Suprapubic skin (tissue), 4 donors: ENCODE measurements around the gene RAB21. TPM values are rescaled to one million over a fixed set of nuclear protein-coding genes. Genes with fewer than 3 reads are reported as not detected.

Experiments used
- DNase-seq, 2 donors: peaks; one replicate each; pipeline ENCODE4 v3.0.0-alpha.2; 2019; ENCODE audit warnings: low spot score in 2 of 2
- H3K27ac ChIP-seq: fragments of 200-600 bp; sonication (generic); one replicate; pipeline ENCODE4 v1.5.1; 2019
- H3K27me3 ChIP-seq: fragments of 200-600 bp; sonication (generic); one replicate; pipeline ENCODE4 v1.5.1; 2019
- H3K36me3 ChIP-seq: fragments of 200-600 bp; sonication (generic); one replicate; pipeline ENCODE4 v1.5.1; 2019
- H3K4me1 ChIP-seq: fragments of 200-600 bp; sonication (generic); one replicate; pipeline ENCODE4 v1.5.1; 2019
- H3K4me3 ChIP-seq: fragments of 200-600 bp; sonication (generic); one replicate; pipeline ENCODE4 v1.5.1; 2019; ENCODE audit warnings: mild to moderate bottlenecking
- H3K9me3 ChIP-seq: fragments of 200-600 bp; sonication (generic); one replicate; pipeline ENCODE4 v1.5.1; 2019
- EP300 ChIP-seq: sonication (generic); formaldehyde crosslinking; IDR thresholded peaks from one replicate; pipeline ENCODE4 v1.6.1; 2017; ENCODE audit warnings: antibody characterized with exemption
- POLR2A ChIP-seq, 2 donors: fragments of 450-650 bp; IDR thresholded peaks; one replicate each; pipeline ENCODE4 v1.6.1; 2017; ENCODE audit warnings: antibody characterized with exemption in 2 of 2, mild to moderate bottlenecking in 2 of 2, moderate library complexity in 2 of 2
- POLR2AphosphoS5 ChIP-seq, 3 donors: sonication (generic); formaldehyde crosslinking; IDR thresholded peaks; one replicate each; pipeline ENCODE4 v1.6.1; 2017; ENCODE audit warnings: antibody characterized with exemption in 3 of 3
- WGBS: methylation state at CpG from one replicate; pipeline ENCODE4 v1.1.5; 2018; 5-methylcytosine and 5-hydroxymethylcytosine counted together
- total RNA-seq, 4 donors: library from RNA; depleted of rRNA; stranded (reverse); fragments of >200 nt; gene quantifications; one replicate each; pipeline ENCODE4 v1.1.0, GENCODE V29; 2016
- TF ChIP-seq, protein P1 (sequence below), 2 donors: fragments of 200-600 bp in 1 of 2; fragments of 450-650 bp in 1 of 2; sonication (generic) in 1 of 2; IDR thresholded peaks; one replicate each; pipeline ENCODE4 v1.5.1; 2016 to 2019; ENCODE audit warnings: antibody characterized with exemption in 2 of 2, mild to moderate bottlenecking in 1 of 2, moderate library complexity in 1 of 2

RAB21 gene
- total RNA-seq, 4 donors from 2014 or later = 13.7 to 38.5 (median 32.2) TPM

GRCh38 chr12:71719647-71720370 is 34.9 kb upstream of the RAB21 start:
- Histone ChIP-seq H3K4me1 (peaks cover 7% of the 10 kb centered on the region), H3K4me3 (no peak overlapping the region), H3K27me3 (no peaks in the 10 kb centered on the region), H3K9me3 (peaks cover 5% of the 10 kb centered on the region), H3K36me3 (no peaks in the 10 kb centered on the region), H3K27ac (peak overlapping the region; percentile 9)
- DNase-seq = no peak
- TF ChIP-seq POLR2A (IDR thresholded peaks at IDR 0.05) = no peak
- no peak for TF ChIP-seq EP300
- TF ChIP-seq, protein P1, sequence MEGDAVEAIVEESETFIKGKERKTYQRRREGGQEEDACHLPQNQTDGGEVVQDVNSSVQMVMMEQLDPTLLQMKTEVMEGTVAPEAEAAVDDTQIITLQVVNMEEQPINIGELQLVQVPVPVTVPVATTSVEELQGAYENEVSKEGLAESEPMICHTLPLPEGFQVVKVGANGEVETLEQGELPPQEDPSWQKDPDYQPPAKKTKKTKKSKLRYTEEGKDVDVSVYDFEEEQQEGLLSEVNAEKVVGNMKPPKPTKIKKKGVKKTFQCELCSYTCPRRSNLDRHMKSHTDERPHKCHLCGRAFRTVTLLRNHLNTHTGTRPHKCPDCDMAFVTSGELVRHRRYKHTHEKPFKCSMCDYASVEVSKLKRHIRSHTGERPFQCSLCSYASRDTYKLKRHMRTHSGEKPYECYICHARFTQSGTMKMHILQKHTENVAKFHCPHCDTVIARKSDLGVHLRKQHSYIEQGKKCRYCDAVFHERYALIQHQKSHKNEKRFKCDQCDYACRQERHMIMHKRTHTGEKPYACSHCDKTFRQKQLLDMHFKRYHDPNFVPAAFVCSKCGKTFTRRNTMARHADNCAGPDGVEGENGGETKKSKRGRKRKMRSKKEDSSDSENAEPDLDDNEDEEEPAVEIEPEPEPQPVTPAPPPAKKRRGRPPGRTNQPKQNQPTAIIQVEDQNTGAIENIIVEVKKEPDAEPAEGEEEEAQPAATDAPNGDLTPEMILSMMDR (IDR thresholded peaks at IDR 0.05) = no peak
- TF ChIP-seq POLR2AphosphoS5 (IDR thresholded peaks at IDR 0.05) = no peak
- 54% methylated on average over 5 of the region's 5 CpGs for WGBS

GRCh38 chr12:71721783-71722505 is 32.7 kb upstream of the RAB21 start:
- peaks cover 7% of the 10 kb centered on the region for H3K4me1 ChIP-seq
- H3K27ac ChIP-seq = no peak overlapping the region
- no peaks in the 10 kb centered on the region for H3K27me3 ChIP-seq
- H3K4me3 ChIP-seq = no peak overlapping the region
- no peaks in the 10 kb centered on the region for H3K36me3 ChIP-seq
- no peaks in the 10 kb centered on the region for H3K9me3 ChIP-seq
- WGBS = 85% methylated on average over 4 of the region's 4 CpGs
- DNase-seq = no peak
- TF ChIP-seq POLR2AphosphoS5 (IDR thresholded peaks at IDR 0.05) (no peak), POLR2A (IDR thresholded peaks at IDR 0.05) (no peak)

DNA sequence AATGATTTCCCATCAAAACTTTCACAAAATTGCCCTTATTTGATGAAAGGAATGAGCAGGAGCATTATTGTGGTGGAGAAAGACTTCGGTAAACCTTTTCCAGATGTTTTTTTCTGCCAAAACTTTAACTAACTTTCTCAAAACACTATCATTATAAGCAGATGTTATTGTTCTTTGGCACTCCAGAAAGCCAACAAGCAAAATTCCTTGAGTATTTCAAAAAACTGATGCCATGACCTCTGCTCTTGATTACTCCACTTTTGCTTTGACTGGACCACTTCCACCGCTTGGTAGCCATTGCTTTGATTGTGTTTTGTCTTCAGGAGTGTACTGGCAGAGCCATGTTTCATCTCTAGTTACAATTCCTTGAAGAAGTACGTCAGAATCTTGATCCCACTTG is 29.7 kb upstream of the RAB21 start:
- Histone ChIP-seq H3K27me3 (no peaks in the 10 kb centered on the region), H3K4me3 (no peak overlapping the region), H3K4me1 (no peaks in the 10 kb centered on the region), H3K27ac (no peak overlapping the region), H3K36me3 (no peaks in the 10 kb centered on the region), H3K9me3 (no peaks in the 10 kb centered on the region)
- 72% methylated on average over 3 of the region's 3 CpGs for WGBS
- no peak for DNase-seq
- TF ChIP-seq EP300 (no peak), POLR2A (IDR thresholded peaks at IDR 0.05) (no peak), POLR2AphosphoS5 (IDR thresholded peaks at IDR 0.05) (peak in 1 of 3 donors; percentile 4)
- TF ChIP-seq, protein P1 (IDR thresholded peaks at IDR 0.05) = no peak

GRCh38 chr12:71726548-71726947 is 28.1 kb upstream of the RAB21 start:
- Histone ChIP-seq H3K36me3 (no peaks in the 10 kb centered on the region), H3K9me3 (no peaks in the 10 kb centered on the region), H3K27me3 (no peaks in the 10 kb centered on the region), H3K27ac (no peak overlapping the region), H3K4me1 (no peaks in the 10 kb centered on the region), H3K4me3 (no peak overlapping the region)
- 81% methylated on average over 2 of the region's 2 CpGs for WGBS
- TF ChIP-seq EP300 (no peak), POLR2AphosphoS5 (IDR thresholded peaks at IDR 0.05) (no peak), POLR2A (IDR thresholded peaks at IDR 0.05) (no peak)
- TF ChIP-seq, protein P1 (IDR thresholded peaks at IDR 0.05) = no peak
- no peak for DNase-seq

- Histone ChIP-seq H3K27ac (no peak overlapping the region), H3K9me3 (no peaks in the 10 kb centered on the region), H3K27me3 (no peaks in the 10 kb centered on the region), H3K4me1 (no peaks in the 10 kb centered on the region), H3K4me3 (no peak overlapping the region), H3K36me3 (no peaks in the 10 kb centered on the region)
- DNase-seq = no peak
- no peak for TF ChIP-seq EP300
- no peak for TF ChIP-seq POLR2AphosphoS5 (IDR thresholded peaks at IDR 0.05)
- TF ChIP-seq, protein P1 (IDR thresholded peaks at IDR 0.05) = no peak
- no peak for TF ChIP-seq POLR2A (IDR thresholded peaks at IDR 0.05)
- 62% methylated on average over 4 of the region's 5 CpGs for WGBS
Measured at GRCh38 chr12:71727958-71728357, 26.7 kb upstream of the RAB21 start.
